IPS-20b (cell line): ENCODE results near the gene RNF7.

Experiments used
- H3K27ac ChIP-seq: one replicate; pipeline ENCODE4 v1.5.1; 2013; ENCODE audit warnings: low read length
- H3K27me3 ChIP-seq: 2 replicates; pipeline ENCODE4 v1.6.1; 2013; ENCODE audit warnings: mild to moderate bottlenecking, low read length, inconsistent platforms; ENCODE audit not compliant: insufficient read depth
- H3K36me3 ChIP-seq: 2 replicates; pipeline ENCODE4 v1.6.1; 2013; ENCODE audit warnings: low read depth, mild to moderate bottlenecking, inconsistent platforms, low read length, moderate library complexity; ENCODE audit not compliant: insufficient read depth
- H3K4me1 ChIP-seq: 2 replicates; pipeline ENCODE4 v1.6.1; 2013; ENCODE audit warnings: mild to moderate bottlenecking, control low read depth, inconsistent platforms, low read length, moderate library complexity; ENCODE audit not compliant: insufficient read depth
- H3K4me3 ChIP-seq: 2 replicates; pipeline ENCODE4 v1.5.1; 2013; ENCODE audit warnings: mild to moderate bottlenecking, low read length, inconsistent platforms
- H3K9ac ChIP-seq: 2 replicates; pipeline ENCODE4 v1.6.1; 2013; ENCODE audit warnings: low read depth, mild to moderate bottlenecking, inconsistent platforms, low read length, moderate library complexity
- H3K9me3 ChIP-seq: 2 replicates; pipeline ENCODE4 v1.6.1; 2013; ENCODE audit warnings: mild to moderate bottlenecking, low read depth, low read length, inconsistent platforms; ENCODE audit not compliant: insufficient read depth

The RNF7 gene

GRCh38 chr3:141764465-141764864 lies 26.4 kb downstream of the RNF7 start:
- no peaks in the 10 kb centered on the region for H3K36me3 ChIP-seq
- H3K9me3 ChIP-seq: no peaks in the 10 kb centered on the region
- no peak overlapping the region for H3K4me3 ChIP-seq
- no peak overlapping the region for H3K9ac ChIP-seq
- H3K4me1 ChIP-seq: no peaks in the 10 kb centered on the region
- H3K27ac ChIP-seq: no peak overlapping the region
- H3K27me3 ChIP-seq: peaks cover 12% of the 10 kb centered on the region

DNA sequence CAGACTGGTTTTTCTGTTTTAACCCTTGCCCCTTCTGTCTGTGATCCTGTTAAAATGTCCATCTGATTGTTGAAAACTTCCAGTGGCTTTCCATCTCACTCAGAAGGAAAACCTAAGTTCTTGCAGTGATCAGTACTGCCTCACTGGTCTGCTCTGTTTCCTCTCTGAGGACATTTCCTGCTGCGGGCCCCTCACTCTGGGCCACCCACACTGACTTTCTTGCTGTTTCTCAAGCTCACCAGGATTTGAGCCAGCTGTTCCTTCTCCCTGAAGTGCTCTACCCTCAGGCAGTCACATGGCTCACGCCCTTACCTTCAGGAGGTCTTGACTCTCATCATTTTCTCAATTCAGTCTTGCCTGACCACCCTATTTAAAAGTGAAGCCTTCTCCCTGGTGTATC lies 26.9 kb downstream of the RNF7 start:
- Histone ChIP-seq H3K27me3 (peaks cover 12% of the 10 kb centered on the region), H3K4me1 (no peaks in the 10 kb centered on the region), H3K9me3 (no peaks in the 10 kb centered on the region), H3K27ac (no peak overlapping the region), H3K9ac (no peak overlapping the region), H3K36me3 (no peaks in the 10 kb centered on the region), H3K4me3 (no peak overlapping the region)

DNA sequence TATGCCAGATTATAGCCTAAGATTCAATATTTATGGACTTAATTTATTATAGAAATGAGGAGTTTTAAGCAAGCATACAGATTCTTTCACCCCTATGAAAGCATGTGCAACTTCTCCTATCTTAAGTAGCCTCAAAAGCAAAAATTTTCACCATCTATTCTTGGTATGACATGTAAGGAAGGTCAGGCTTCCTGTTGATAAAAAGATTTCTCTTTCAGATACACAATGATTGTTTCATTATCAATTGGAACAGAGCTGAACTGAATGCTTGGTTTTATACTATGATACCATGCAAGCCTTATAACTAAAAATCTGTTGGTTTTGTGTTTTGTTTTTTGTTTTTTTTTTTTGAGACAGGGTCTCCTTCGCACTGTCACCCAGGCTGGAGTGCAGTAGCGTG lies 29.0 kb downstream of the RNF7 start:
- H3K9ac ChIP-seq: no peak overlapping the region
- no peaks in the 10 kb centered on the region for H3K9me3 ChIP-seq
- H3K27me3 ChIP-seq: peaks cover 12% of the 10 kb centered on the region
- H3K36me3 ChIP-seq: no peaks in the 10 kb centered on the region
- no peaks in the 10 kb centered on the region for H3K4me1 ChIP-seq
- H3K27ac ChIP-seq: no peak overlapping the region
- H3K4me3 ChIP-seq: no peak overlapping the region

- Histone ChIP-seq H3K27ac (no peak overlapping the region), H3K27me3 (no peaks in the 10 kb centered on the region), H3K36me3 (no peaks in the 10 kb centered on the region), H3K4me1 (no peaks in the 10 kb centered on the region), H3K4me3 (no peak overlapping the region), H3K9me3 (no peaks in the 10 kb centered on the region), H3K9ac (no peak overlapping the region)
Observed at GRCh38 chr3:141769221-141769894, 31.3 kb downstream of the RNF7 start.

GRCh38 chr3:141773676-141774075 lies 35.6 kb downstream of the RNF7 start:
- H3K36me3 ChIP-seq: no peaks in the 10 kb centered on the region
- no peak overlapping the region for H3K9ac ChIP-seq
- H3K27me3 ChIP-seq: no peaks in the 10 kb centered on the region
- H3K9me3 ChIP-seq: no peaks in the 10 kb centered on the region
- H3K4me1 ChIP-seq: no peaks in the 10 kb centered on the region
- no peak overlapping the region for H3K27ac ChIP-seq
- H3K4me3 ChIP-seq: no peak overlapping the region

DNA sequence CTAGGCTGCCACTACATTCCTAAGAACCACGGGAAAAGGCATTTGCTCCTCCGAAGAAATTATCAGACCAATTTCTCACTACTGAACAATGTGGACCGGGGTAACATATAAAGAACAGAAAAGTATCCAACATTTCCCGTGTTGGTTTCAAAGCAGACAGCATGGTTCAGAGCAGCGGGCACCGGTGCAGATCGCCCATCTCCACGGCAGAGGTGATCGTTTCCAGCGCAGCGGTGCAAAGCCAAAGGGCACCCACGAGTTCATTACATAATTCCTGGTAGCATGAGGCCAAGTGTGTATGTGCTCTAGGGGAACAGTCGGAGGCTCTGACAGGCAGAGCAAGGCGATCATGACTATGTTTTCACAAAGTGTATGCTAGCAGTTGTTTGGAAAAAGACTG lies 38.3 kb downstream of the RNF7 start:
- Histone ChIP-seq H3K27ac (no peak overlapping the region), H3K9me3 (no peaks in the 10 kb centered on the region), H3K4me1 (no peaks in the 10 kb centered on the region), H3K4me3 (no peak overlapping the region), H3K36me3 (no peaks in the 10 kb centered on the region), H3K9ac (no peak overlapping the region), H3K27me3 (no peaks in the 10 kb centered on the region)

GRCh38 chr3:141776885-141777284 lies 38.8 kb downstream of the RNF7 start:
- no peaks in the 10 kb centered on the region for H3K27me3 ChIP-seq
- H3K4me1 ChIP-seq: no peaks in the 10 kb centered on the region
- H3K9ac ChIP-seq: no peak overlapping the region
- no peaks in the 10 kb centered on the region for H3K9me3 ChIP-seq
- no peak overlapping the region for H3K4me3 ChIP-seq
- H3K36me3 ChIP-seq: no peaks in the 10 kb centered on the region
- H3K27ac ChIP-seq: no peak overlapping the region

DNA sequence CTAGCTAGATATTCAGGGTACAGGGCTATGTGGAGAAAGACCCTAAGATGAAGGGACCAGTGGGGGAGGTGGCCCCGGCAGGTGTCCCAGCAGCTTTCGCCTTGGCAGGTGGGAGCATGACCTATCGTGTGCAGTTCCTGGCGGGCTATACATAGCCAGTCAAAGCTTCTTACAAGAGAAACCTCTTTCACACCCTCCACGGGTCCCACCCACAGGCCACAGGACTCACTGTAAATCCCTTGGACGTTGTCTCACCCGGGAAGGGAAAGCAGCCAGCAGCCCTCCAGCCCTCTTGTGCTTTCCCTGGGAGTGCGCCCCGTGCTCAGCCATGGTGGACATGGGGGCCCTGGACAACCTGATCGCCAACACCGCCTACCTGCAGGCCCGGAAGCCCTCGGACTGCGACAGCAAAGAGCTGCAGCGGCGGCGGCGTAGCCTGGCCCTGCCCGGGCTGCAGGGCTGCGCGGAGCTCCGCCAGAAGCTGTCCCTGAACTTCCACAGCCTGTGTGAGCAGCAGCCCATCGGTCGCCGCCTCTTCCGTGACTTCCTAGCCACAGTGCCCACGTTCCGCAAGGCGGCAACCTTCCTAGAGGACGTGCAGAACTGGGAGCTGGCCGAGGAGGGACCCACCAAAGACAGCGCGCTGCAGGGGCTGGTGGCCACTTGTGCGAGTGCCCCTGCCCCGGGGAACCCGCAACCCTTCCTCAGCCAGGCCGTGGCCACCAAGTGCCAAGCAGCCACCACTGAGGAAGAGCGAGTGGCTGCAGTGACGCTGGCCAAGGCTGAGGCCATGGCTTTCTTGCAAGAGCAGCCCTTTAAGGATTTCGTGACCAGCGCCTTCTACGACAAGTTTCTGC lies 40.1 kb downstream of the RNF7 start:
- H3K36me3 ChIP-seq: no peaks in the 10 kb centered on the region
- no peaks in the 10 kb centered on the region for H3K9me3 ChIP-seq
- H3K27me3 ChIP-seq: no peaks in the 10 kb centered on the region
- H3K27ac ChIP-seq: no peak overlapping the region
- no peaks in the 10 kb centered on the region for H3K4me1 ChIP-seq
- H3K4me3 ChIP-seq: no peak overlapping the region
- H3K9ac ChIP-seq: no peak overlapping the region

DNA sequence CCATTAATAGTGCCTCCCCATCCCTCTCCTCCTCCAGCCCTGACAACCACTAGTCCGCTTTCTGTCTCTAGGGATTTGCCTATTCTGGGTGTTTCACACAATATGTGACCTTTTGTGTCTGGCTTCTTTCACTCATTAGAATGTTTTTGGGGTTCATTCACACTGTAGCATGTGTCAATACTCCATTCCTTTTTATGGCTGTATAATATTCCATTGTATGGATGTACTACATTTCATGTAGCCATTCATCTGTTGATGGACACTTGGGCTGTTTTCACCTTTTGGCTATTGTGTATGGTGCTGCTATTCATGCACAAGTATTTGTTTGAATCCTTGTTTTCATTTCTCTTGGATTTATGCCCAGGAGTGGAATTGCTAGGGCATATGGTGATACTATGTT lies 41.6 kb downstream of the RNF7 start:
- Histone ChIP-seq H3K27ac (no peak overlapping the region), H3K4me1 (no peaks in the 10 kb centered on the region), H3K4me3 (no peak overlapping the region), H3K36me3 (no peaks in the 10 kb centered on the region), H3K27me3 (no peaks in the 10 kb centered on the region), H3K9ac (no peak overlapping the region), H3K9me3 (no peaks in the 10 kb centered on the region)

DNA sequence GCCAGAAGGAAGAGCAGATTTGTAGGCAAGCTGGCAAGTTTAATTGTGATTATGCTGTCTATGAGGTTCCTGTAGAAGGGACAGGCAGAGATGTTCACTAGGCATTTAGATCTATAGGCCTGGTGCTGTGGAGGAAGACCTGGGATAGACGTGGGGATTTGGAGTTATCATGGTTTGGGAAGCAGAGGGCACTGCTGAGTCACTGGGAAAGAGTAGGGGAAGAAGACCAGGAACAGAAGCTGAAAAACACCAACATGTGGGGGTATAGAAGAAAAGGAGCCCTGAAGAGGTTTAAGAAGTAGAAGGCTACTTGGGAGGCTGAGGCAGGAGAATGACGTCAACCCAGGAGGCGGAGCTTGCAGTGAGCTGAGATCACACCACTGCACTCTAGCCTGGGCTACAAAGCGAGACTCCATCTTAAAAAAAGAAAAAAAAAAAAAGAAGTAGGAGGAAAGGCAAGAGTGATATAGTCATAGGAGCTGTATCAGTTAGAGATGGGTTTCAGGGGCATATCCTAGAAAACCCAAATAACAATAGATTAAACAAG lies 44.4 kb downstream of the RNF7 start:
- no peaks in the 10 kb centered on the region for H3K27me3 ChIP-seq

DNA sequence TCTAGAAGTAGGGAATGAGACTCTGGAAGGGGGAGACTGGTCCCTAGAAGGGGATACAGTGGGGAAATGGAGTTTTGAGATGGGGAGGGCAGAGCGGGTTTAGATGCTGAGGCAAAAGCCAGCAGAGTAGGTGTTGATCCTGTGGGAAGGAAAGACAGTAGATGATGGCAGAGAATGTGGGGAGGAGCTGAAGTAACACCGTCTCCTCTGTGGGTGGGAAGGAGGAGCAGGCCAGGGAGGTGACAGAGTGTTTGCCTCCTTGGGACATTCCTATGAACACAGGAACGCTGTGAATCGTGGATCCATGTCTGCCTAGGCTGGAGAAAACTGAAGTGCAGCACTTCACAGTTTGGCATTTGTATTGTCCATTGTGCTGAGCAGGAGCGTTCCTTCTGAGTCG lies 45.5 kb downstream of the RNF7 start:
- H3K4me1 ChIP-seq: no peaks in the 10 kb centered on the region
- H3K36me3 ChIP-seq: no peaks in the 10 kb centered on the region
- no peak overlapping the region for H3K27ac ChIP-seq
- H3K9me3 ChIP-seq: no peaks in the 10 kb centered on the region
- no peak overlapping the region for H3K9ac ChIP-seq
- no peaks in the 10 kb centered on the region for H3K27me3 ChIP-seq
- H3K4me3 ChIP-seq: no peak overlapping the region

More for the DNA sequence above, 44.4 kb downstream of the RNF7 start:
- no peak overlapping the region for H3K9ac ChIP-seq
- no peaks in the 10 kb centered on the region for H3K36me3 ChIP-seq
- H3K4me3 ChIP-seq: no peak overlapping the region
- H3K4me1 ChIP-seq: no peaks in the 10 kb centered on the region
- no peak overlapping the region for H3K27ac ChIP-seq
- H3K9me3 ChIP-seq: no peaks in the 10 kb centered on the region

- Histone ChIP-seq H3K27me3 (no peaks in the 10 kb centered on the region), H3K27ac (no peak overlapping the region), H3K4me1 (no peaks in the 10 kb centered on the region), H3K36me3 (no peaks in the 10 kb centered on the region), H3K9me3 (no peaks in the 10 kb centered on the region), H3K9ac (no peak overlapping the region), H3K4me3 (no peak overlapping the region)
Observed at GRCh38 chr3:141784096-141784495, 46.0 kb downstream of the RNF7 start.
